ENCODE results near the gene PRRC2B.

GRCh38 chr9:131402073-131402472 lies 8.2 kb downstream of the PRRC2B start:
- TF ChIP-seq TCF7L2 (IDR thresholded peaks at IDR 0.05; ENCODE audit: low read depth, low read length): no peak
- TF ChIP-seq, protein P1, sequence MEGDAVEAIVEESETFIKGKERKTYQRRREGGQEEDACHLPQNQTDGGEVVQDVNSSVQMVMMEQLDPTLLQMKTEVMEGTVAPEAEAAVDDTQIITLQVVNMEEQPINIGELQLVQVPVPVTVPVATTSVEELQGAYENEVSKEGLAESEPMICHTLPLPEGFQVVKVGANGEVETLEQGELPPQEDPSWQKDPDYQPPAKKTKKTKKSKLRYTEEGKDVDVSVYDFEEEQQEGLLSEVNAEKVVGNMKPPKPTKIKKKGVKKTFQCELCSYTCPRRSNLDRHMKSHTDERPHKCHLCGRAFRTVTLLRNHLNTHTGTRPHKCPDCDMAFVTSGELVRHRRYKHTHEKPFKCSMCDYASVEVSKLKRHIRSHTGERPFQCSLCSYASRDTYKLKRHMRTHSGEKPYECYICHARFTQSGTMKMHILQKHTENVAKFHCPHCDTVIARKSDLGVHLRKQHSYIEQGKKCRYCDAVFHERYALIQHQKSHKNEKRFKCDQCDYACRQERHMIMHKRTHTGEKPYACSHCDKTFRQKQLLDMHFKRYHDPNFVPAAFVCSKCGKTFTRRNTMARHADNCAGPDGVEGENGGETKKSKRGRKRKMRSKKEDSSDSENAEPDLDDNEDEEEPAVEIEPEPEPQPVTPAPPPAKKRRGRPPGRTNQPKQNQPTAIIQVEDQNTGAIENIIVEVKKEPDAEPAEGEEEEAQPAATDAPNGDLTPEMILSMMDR (IDR thresholded peaks at IDR 0.05): no peak
- TF ChIP-seq SIN3A (IDR thresholded peaks at IDR 0.05; ENCODE audit: borderline replicate concordance, insufficient read depth, low read depth, low read length): no peak
- TF ChIP-seq POLR2AphosphoS5 (IDR thresholded peaks at IDR 0.05; ENCODE audit: low read depth, low read length): no peak
- no peak for TF ChIP-seq REST (IDR thresholded peaks at IDR 0.05; ENCODE audit: insufficient read depth in 1 of 2, low read depth in 2 of 2, low read length in 1 of 2)

Measured in Panc1 (cell line).